Thymus (tissue), 14 donors: Measurements from ENCODE around the gene RGMA. TPM values are rescaled to one million over a fixed set of nuclear protein-coding genes. Genes with fewer than 3 reads are reported as not detected.
A peak's percentile ranks its signal among the peaks of the same experiment; 100 is the strongest.

Experiments used
- DNase-seq, 9 donors: peaks; one replicate each; pipeline ENCODE4 v3.0.0-alpha.2; 2013; ENCODE audit warnings: low spot score in 9 of 9, low read depth in 6 of 9, missing footprints in 1 of 9
- H3K27ac ChIP-seq, 2 donors: one replicate each; pipeline ENCODE4 v1.5.1; 2013; ENCODE audit warnings: control low read depth in 1 of 2, low read depth in 1 of 2, low read length in 1 of 2, mild to moderate bottlenecking in 1 of 2, moderate library complexity in 1 of 2
- H3K27me3 ChIP-seq, 2 donors: one replicate each; pipeline ENCODE4 v1.5.1; 2013; ENCODE audit warnings: low read length in 1 of 2; ENCODE audit not compliant: control insufficient read depth in 2 of 2, insufficient read depth in 1 of 2
- H3K36me3 ChIP-seq, 2 donors: one replicate each; pipeline ENCODE4 v1.5.1; 2013; ENCODE audit warnings: low read length in 1 of 2, mild to moderate bottlenecking in 1 of 2, moderate library complexity in 1 of 2; ENCODE audit not compliant: control insufficient read depth in 2 of 2, insufficient read depth in 2 of 2
- H3K4me1 ChIP-seq, 2 donors: one replicate each; pipeline ENCODE4 v1.5.1; 2013; ENCODE audit warnings: low read length in 2 of 2; ENCODE audit not compliant: control insufficient read depth in 2 of 2, insufficient read depth in 2 of 2
- H3K4me3 ChIP-seq, 2 donors: one replicate each; pipeline ENCODE4 v1.5.1; 2013; ENCODE audit warnings: low read length in 2 of 2, control low read depth in 1 of 2, mild to moderate bottlenecking in 1 of 2
- H3K9me3 ChIP-seq, 2 donors: one replicate each; pipeline ENCODE4 v1.5.1; 2013; ENCODE audit warnings: low read length in 1 of 2, mild to moderate bottlenecking in 1 of 2; ENCODE audit not compliant: control insufficient read depth in 2 of 2, insufficient read depth in 1 of 2
- WGBS: extraction: QIAGEN DNeasy Blood & Tissue Kit; methylation state at CpG from one replicate; pipeline ENCODE4 v1.1.7; 2013; 5-methylcytosine and 5-hydroxymethylcytosine counted together
- long read RNA-seq, 10 donors: transcript quantifications; one replicate each; lab custom pipeline, GENCODE V29; 2026
- polyA plus RNA-seq: library from polyadenylated mRNA; stranded (reverse); fragments of 200-250 nt; gene quantifications from one replicate; pipeline ENCODE4 v1.2.3, GENCODE V29; 2013
- total RNA-seq: library from RNA; stranded (reverse); fragments of 120-200 nt; gene quantifications from one replicate; pipeline ENCODE4 v1.2.4, GENCODE V29; 2013
- donor health status: healthy.

RGMA gene
- 0.76 TPM for total RNA-seq
- 5.7 TPM for polyA plus RNA-seq
- long read RNA-seq, donor 1 = 0 reads
- long read RNA-seq, donor 2 = 0 reads
- long read RNA-seq, donor 3, full-length matches to known transcripts = 1 of 1 reads
- long read RNA-seq, donor 3, partial matches to known transcripts = 0 of 1 reads
- long read RNA-seq, donor 3, other reads (novel, unspliced or antisense) = 0 of 1 reads
- long read RNA-seq, donor 4, partial matches to known transcripts = 0 of 1 reads
- long read RNA-seq, donor 4, other reads (novel, unspliced or antisense) = 0 of 1 reads
- long read RNA-seq, donor 5 = 0 reads
- long read RNA-seq, donor 6 = 0 reads
- long read RNA-seq, donor 7, partial matches to known transcripts = 0 of 2 reads
- long read RNA-seq, donor 7, other reads (novel, unspliced or antisense) = 0 of 2 reads
- long read RNA-seq, donor 8, full-length matches to known transcripts = 1 of 1 reads
- long read RNA-seq, donor 8, partial matches to known transcripts = 0 of 1 reads
- long read RNA-seq, donor 8, other reads (novel, unspliced or antisense) = 0 of 1 reads
- long read RNA-seq, donor 9, full-length matches to known transcripts = 1 of 1 reads
- long read RNA-seq, donor 9, partial matches to known transcripts = 0 of 1 reads
- long read RNA-seq, donor 9, other reads (novel, unspliced or antisense) = 0 of 1 reads
- long read RNA-seq, donor 10, full-length matches to known transcripts = 2 of 2 reads
- long read RNA-seq, donor 10, partial matches to known transcripts = 0 of 2 reads
- long read RNA-seq, donor 10, other reads (novel, unspliced or antisense) = 0 of 2 reads

GRCh38 chr15:93088981-93089726 is at the start of gene RGMA:
Gene RGMA (minus strand): TSS chr15:93089211. CDS start chr15:93088932, 279 bp downstream.
- H3K36me3 ChIP-seq = no peaks in the 10 kb centered on the region
- H3K4me3 ChIP-seq = peak within 1 kb of the TSS; percentile 52 to 58
- H3K27ac ChIP-seq = no peak within 1 kb of the TSS
- H3K27me3 ChIP-seq = peaks cover 33 to 75% of the 10 kb centered on the region in 2 donors
- WGBS = 1% methylated on average over 86 of the region's 92 CpGs
- peaks cover 7 to 14% of the 10 kb centered on the region in 2 donors for H3K4me1 ChIP-seq
- peak in 4 of 9 donors; percentile 21 to 56 (median 30) for DNase-seq
- no peaks in the 10 kb centered on the region for H3K9me3 ChIP-seq

GRCh38 chr15:93136606-93137005 is 47.6 kb upstream of the RGMA start:
- 85% methylated on average over 7 of the region's 7 CpGs for WGBS
- DNase-seq = no peak
- no peaks in the 10 kb centered on the region for H3K27me3 ChIP-seq

GRCh38 chr15:93135997-93136397 is 47.0 kb upstream of the RGMA start:
- H3K9me3 ChIP-seq = no peaks in the 10 kb centered on the region
- H3K4me1 ChIP-seq = no peaks in the 10 kb centered on the region
- H3K36me3 ChIP-seq = no peaks in the 10 kb centered on the region
- DNase-seq = no peak
- H3K4me3 ChIP-seq = no peak overlapping the region
- no peaks in the 10 kb centered on the region for H3K27me3 ChIP-seq
- no peak overlapping the region for H3K27ac ChIP-seq
- WGBS = 93% methylated on average over 3 of the region's 3 CpGs

More at GRCh38 chr15:93136606-93137005, 47.6 kb upstream of the RGMA start:
- Histone ChIP-seq H3K4me1 (peaks cover 0 to 3% of the 10 kb centered on the region in 2 donors), H3K9me3 (no peaks in the 10 kb centered on the region), H3K36me3 (no peaks in the 10 kb centered on the region), H3K4me3 (no peak overlapping the region), H3K27ac (no peak overlapping the region)

GRCh38 chr15:93135459-93135858 is 46.4 kb upstream of the RGMA start:
- Histone ChIP-seq H3K36me3 (no peaks in the 10 kb centered on the region), H3K27me3 (no peaks in the 10 kb centered on the region), H3K27ac (no peak overlapping the region), H3K4me1 (no peaks in the 10 kb centered on the region), H3K9me3 (no peaks in the 10 kb centered on the region), H3K4me3 (no peak overlapping the region)
- no peak for DNase-seq
- WGBS = 97% methylated on average over 3 of the region's 3 CpGs

GRCh38 chr15:93131485-93132095 is 42.6 kb upstream of the RGMA start:
- H3K27me3 ChIP-seq = no peaks in the 10 kb centered on the region
- no peaks in the 10 kb centered on the region for H3K4me1 ChIP-seq
- no peaks in the 10 kb centered on the region for H3K36me3 ChIP-seq
- H3K4me3 ChIP-seq = no peak overlapping the region
- WGBS = 97% methylated on average over 10 of the region's 10 CpGs
- DNase-seq = no peak
- no peak overlapping the region for H3K27ac ChIP-seq
- H3K9me3 ChIP-seq = no peaks in the 10 kb centered on the region

GRCh38 chr15:93129702-93130488 is 40.9 kb upstream of the RGMA start:
- DNase-seq = no peak
- Histone ChIP-seq H3K4me1 (no peaks in the 10 kb centered on the region), H3K9me3 (no peaks in the 10 kb centered on the region), H3K27ac (no peak overlapping the region), H3K36me3 (no peaks in the 10 kb centered on the region), H3K27me3 (no peaks in the 10 kb centered on the region), H3K4me3 (no peak overlapping the region)
- 92% methylated on average over 18 of the region's 18 CpGs for WGBS

- H3K27me3 ChIP-seq = no peaks in the 10 kb centered on the region
- no peak overlapping the region for H3K27ac ChIP-seq
- 71% methylated on average over 6 of the region's 6 CpGs for WGBS
- no peaks in the 10 kb centered on the region for H3K36me3 ChIP-seq
- no peaks in the 10 kb centered on the region for H3K9me3 ChIP-seq
- H3K4me3 ChIP-seq = no peak overlapping the region
- no peaks in the 10 kb centered on the region for H3K4me1 ChIP-seq
- no peak for DNase-seq
Observed at GRCh38 chr15:93127286-93127685, 38.3 kb upstream of the RGMA start.

- 94% methylated on average over 8 of the region's 8 CpGs for WGBS
- Histone ChIP-seq H3K9me3 (no peaks in the 10 kb centered on the region), H3K36me3 (no peaks in the 10 kb centered on the region), H3K27ac (no peak overlapping the region), H3K4me1 (no peaks in the 10 kb centered on the region), H3K27me3 (no peaks in the 10 kb centered on the region), H3K4me3 (no peak overlapping the region)
- DNase-seq = no peak
Observed at GRCh38 chr15:93126599-93126998, 37.6 kb upstream of the RGMA start.
